Stomach smooth muscle (tissue), 2 donors: Measurements from ENCODE around the gene DSTN.
A peak's percentile ranks its signal among the peaks of the same experiment; 100 is the strongest.

Source experiments
- H3K27ac ChIP-seq: one replicate; pipeline ENCODE4 v1.7.0; 2013; ENCODE audit warnings: mild to moderate bottlenecking, low read length, inconsistent platforms
- H3K27me3 ChIP-seq, 2 donors: one replicate each; pipeline ENCODE4 v1.7.0; 2013; ENCODE audit warnings: low read length in 2 of 2; ENCODE audit not compliant: insufficient read depth in 2 of 2, control insufficient read depth in 1 of 2
- H3K36me3 ChIP-seq, 2 donors: one replicate each; pipeline ENCODE4 v1.7.0; 2013; ENCODE audit warnings: low read length in 2 of 2; ENCODE audit not compliant: control insufficient read depth in 2 of 2, insufficient read depth in 2 of 2
- H3K4me1 ChIP-seq: one replicate; pipeline ENCODE4 v1.7.0; 2013; ENCODE audit warnings: low read length; ENCODE audit not compliant: control insufficient read depth, insufficient read depth
- H3K4me3 ChIP-seq, 2 donors: one replicate each; pipeline ENCODE4 v1.7.0; 2013; ENCODE audit warnings: low read length in 2 of 2
- H3K9ac ChIP-seq, 2 donors: one replicate each; pipeline ENCODE4 v1.7.0; 2013; ENCODE audit warnings: low read length in 2 of 2, mild to moderate bottlenecking in 1 of 2
- H3K9me3 ChIP-seq, 2 donors: one replicate each; pipeline ENCODE4 v1.7.0; 2013; ENCODE audit warnings: low read length in 2 of 2; ENCODE audit not compliant: control insufficient read depth in 2 of 2
- donor health status: healthy.
- donor health status: Pancreatic carcinoma.

The DSTN gene

DNA sequence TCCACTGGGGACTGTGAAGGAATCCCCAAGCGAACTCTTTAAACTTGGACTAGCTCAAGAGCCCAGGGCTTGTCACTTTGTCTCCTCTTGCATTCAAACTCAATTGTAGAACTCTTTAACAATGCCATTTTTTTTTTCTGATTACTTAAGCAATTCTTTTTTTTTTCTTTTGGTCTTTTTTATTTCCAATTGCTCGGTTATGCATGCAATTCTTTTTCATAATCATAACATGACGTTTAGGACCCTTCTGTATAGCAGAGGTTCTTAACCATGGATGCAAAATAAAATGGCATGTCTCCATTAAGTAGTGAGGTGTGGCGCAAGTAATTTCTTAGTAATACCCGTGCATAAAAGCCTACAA is 38.2 kb upstream of the DSTN start:
- H3K36me3 ChIP-seq: no peaks in the 10 kb centered on the region
- H3K27me3 ChIP-seq: no peaks in the 10 kb centered on the region
- no peaks in the 10 kb centered on the region for H3K9me3 ChIP-seq
- peak overlapping the region; percentile 80 for H3K27ac ChIP-seq
- peak overlapping the region; percentile 28 to 76 for H3K4me3 ChIP-seq
- H3K9ac ChIP-seq: peak overlapping the region; percentile 34 to 71
- peaks cover 15% of the 10 kb centered on the region for H3K4me1 ChIP-seq

DNA sequence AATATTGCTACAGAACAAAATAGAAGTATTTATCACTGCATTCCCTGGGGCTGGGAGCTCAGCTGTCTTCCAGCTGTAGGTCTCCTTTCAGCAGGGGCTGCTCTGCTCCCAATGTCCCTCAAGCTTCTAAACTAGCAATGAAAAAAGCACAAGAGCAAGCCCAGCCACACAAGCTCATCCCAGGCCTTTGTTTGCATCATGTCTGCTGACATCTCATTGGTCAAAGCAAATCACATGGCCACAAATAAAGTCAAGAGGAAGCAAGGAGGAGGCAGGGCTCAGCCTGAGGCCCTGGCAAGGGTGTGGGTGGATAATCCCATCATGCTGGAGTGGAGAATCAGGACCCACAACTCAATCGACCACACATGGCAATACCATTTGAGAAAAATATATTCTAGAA is 36.5 kb upstream of the DSTN start:
- no peaks in the 10 kb centered on the region for H3K36me3 ChIP-seq
- H3K9ac ChIP-seq: no peak overlapping the region
- H3K4me3 ChIP-seq: no peak overlapping the region
- H3K27me3 ChIP-seq: no peaks in the 10 kb centered on the region
- no peaks in the 10 kb centered on the region for H3K9me3 ChIP-seq
- no peak overlapping the region for H3K27ac ChIP-seq
- peaks cover 22% of the 10 kb centered on the region for H3K4me1 ChIP-seq

GRCh38 chr20:17534077-17534476 is 35.8 kb upstream of the DSTN start:
- peaks cover 29% of the 10 kb centered on the region for H3K4me1 ChIP-seq
- H3K9ac ChIP-seq: no peak overlapping the region
- no peaks in the 10 kb centered on the region for H3K36me3 ChIP-seq
- H3K27ac ChIP-seq: no peak overlapping the region
- H3K27me3 ChIP-seq: no peaks in the 10 kb centered on the region
- H3K4me3 ChIP-seq: no peak overlapping the region
- no peaks in the 10 kb centered on the region for H3K9me3 ChIP-seq

- Histone ChIP-seq H3K9ac (peak overlapping the region in 1 of 2 donors; percentile 36), H3K27me3 (no peaks in the 10 kb centered on the region), H3K36me3 (no peaks in the 10 kb centered on the region), H3K27ac (peak overlapping the region; percentile 55), H3K4me3 (peak overlapping the region in 1 of 2 donors; percentile 54), H3K4me1 (peaks cover 39% of the 10 kb centered on the region), H3K9me3 (no peaks in the 10 kb centered on the region)
Measured at GRCh38 chr20:17536944-17537444, 32.9 kb upstream of the DSTN start.

DNA sequence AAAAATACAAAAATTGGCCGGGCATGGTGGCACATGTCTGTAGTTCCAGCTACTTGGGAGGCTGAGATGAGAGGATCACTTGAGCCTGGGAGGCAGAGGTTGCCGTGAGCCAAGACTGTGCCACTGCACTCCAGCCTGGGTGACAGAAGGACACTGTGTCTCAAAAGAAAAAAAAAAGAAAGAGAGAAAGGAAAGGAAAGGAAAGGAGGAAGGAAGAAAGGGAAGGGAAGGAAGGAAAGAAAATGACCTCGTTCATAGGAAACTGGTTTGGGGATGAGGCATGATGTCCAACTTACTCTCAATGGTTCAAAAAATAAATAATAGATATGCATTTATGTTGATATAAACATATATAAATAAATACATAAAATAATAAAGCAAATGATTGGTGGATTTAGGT is 31.9 kb upstream of the DSTN start:
- Histone ChIP-seq H3K4me3 (no peak overlapping the region), H3K36me3 (no peaks in the 10 kb centered on the region), H3K27me3 (no peaks in the 10 kb centered on the region), H3K9ac (no peak overlapping the region), H3K4me1 (peaks cover 47% of the 10 kb centered on the region), H3K9me3 (no peaks in the 10 kb centered on the region), H3K27ac (peak overlapping the region; percentile 55)

GRCh38 chr20:17538517-17539170 is 31.2 kb upstream of the DSTN start:
- Histone ChIP-seq H3K4me3 (no peak overlapping the region), H3K27me3 (no peaks in the 10 kb centered on the region), H3K9me3 (no peaks in the 10 kb centered on the region), H3K27ac (peak overlapping the region; percentile 41), H3K4me1 (peaks cover 47% of the 10 kb centered on the region), H3K36me3 (no peaks in the 10 kb centered on the region), H3K9ac (no peak overlapping the region)

GRCh38 chr20:17541596-17541995 is 28.3 kb upstream of the DSTN start:
- Histone ChIP-seq H3K9me3 (no peaks in the 10 kb centered on the region), H3K27me3 (no peaks in the 10 kb centered on the region), H3K9ac (no peak overlapping the region), H3K27ac (peak overlapping the region; percentile 49), H3K4me1 (peaks cover 61% of the 10 kb centered on the region), H3K4me3 (peak overlapping the region in 1 of 2 donors; percentile 1), H3K36me3 (no peaks in the 10 kb centered on the region)

DNA sequence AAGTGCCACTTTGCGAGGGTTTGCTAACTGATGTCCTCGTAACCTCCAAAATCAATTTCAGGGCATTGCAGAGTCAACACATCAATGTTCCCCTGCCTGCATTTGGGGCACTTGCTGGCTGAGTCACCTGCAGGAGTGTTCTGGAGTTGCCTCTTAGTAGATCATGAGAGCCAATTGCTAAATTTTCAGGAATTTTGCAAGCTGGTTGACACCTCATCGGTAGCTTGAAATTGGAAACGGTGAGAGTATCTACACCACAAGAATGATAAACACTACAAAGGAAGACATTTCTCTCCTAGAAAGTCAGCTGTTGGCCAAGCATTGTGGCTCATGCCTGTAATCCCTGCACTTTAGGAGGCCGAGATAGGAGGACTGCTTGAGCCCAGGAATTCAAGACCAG is 27.9 kb upstream of the DSTN start:
- no peaks in the 10 kb centered on the region for H3K27me3 ChIP-seq
- H3K9me3 ChIP-seq: no peaks in the 10 kb centered on the region
- no peak overlapping the region for H3K9ac ChIP-seq
- H3K4me1 ChIP-seq: peaks cover 59% of the 10 kb centered on the region
- peak overlapping the region; percentile 49 for H3K27ac ChIP-seq
- peak overlapping the region in 1 of 2 donors; percentile 1 for H3K4me3 ChIP-seq
- H3K36me3 ChIP-seq: no peaks in the 10 kb centered on the region

- Histone ChIP-seq H3K4me3 (no peak overlapping the region), H3K9me3 (no peaks in the 10 kb centered on the region), H3K36me3 (no peaks in the 10 kb centered on the region), H3K27me3 (no peaks in the 10 kb centered on the region), H3K4me1 (peaks cover 54% of the 10 kb centered on the region), H3K27ac (peak overlapping the region; percentile 49), H3K9ac (no peak overlapping the region)
Measured at GRCh38 chr20:17542481-17542880, 27.4 kb upstream of the DSTN start.

DNA sequence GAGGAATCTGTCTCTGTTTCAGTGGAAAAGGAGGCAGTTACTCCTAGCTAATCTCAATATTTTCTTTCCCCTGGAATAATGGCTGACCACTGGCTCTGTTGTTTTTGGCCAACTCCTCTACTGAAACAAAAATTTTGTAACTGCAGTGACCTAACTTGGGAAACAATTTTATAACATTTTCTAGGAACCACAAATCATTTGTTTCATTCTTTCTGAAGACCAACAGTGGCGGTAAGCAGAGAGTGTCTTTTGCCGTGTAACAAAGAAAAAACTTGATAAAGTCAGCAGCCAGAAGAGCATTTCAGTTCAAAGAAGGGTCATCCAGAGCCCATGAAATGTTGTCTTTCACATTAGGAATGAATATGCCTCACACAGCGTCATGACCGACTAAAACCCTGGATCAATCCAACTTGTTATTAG is 26.9 kb upstream of the DSTN start:
- Histone ChIP-seq H3K9ac (peak overlapping the region in 1 of 2 donors; percentile 13), H3K4me3 (peak overlapping the region in 1 of 2 donors; percentile 4), H3K9me3 (no peaks in the 10 kb centered on the region), H3K36me3 (no peaks in the 10 kb centered on the region), H3K4me1 (peaks cover 54% of the 10 kb centered on the region), H3K27ac (peak overlapping the region; percentile 49), H3K27me3 (no peaks in the 10 kb centered on the region)

- H3K27ac ChIP-seq: peak overlapping the region; percentile 49
- peak overlapping the region in 1 of 2 donors; percentile 6 for H3K4me3 ChIP-seq
- no peaks in the 10 kb centered on the region for H3K27me3 ChIP-seq
- H3K36me3 ChIP-seq: no peaks in the 10 kb centered on the region
- peaks cover 51% of the 10 kb centered on the region for H3K4me1 ChIP-seq
- peak overlapping the region in 1 of 2 donors; percentile 13 for H3K9ac ChIP-seq
- no peaks in the 10 kb centered on the region for H3K9me3 ChIP-seq
Measured at GRCh38 chr20:17543531-17544131, 26.2 kb upstream of the DSTN start.
